ENCODE results near the gene VIPR1. TPM values are rescaled to one million over a fixed set of nuclear protein-coding genes. Genes with fewer than 3 reads are reported as not detected.

VIPR1 gene
- total and polyA plus RNA-seq, 4 donors = 2.3 to 41.8 (median 14.6) TPM

DNA sequence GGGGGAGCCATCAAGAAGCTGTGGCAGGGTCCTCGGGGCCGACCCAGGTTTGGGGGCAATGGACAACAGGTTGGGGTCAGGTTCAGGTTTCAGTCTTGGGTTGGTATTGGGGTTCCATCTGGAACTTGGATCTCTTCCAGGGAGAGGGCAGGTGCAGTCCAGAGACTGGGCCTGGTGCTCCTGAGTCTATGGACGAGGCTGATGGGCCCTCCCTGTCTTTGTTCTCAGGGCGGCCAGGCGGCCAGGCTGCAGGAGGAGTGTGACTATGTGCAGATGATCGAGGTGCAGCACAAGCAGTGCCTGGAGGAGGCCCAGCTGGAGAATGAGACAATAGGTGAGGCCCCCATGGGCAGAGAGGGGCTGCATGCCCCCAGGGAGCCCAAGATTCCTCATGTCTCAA, 11.1 kb downstream of the VIPR1 start:
- Histone ChIP-seq H3K27me3 (ENCODE audit: control insufficient read depth in 4 of 4, insufficient read depth in 4 of 4, low read length in 3 of 4) (no peaks in the 10 kb centered on the region), H3K27ac (ENCODE audit: low read depth in 1 of 2, low read length in 2 of 2) (no peak overlapping the region), H3K4me1 (ENCODE audit: control insufficient read depth in 4 of 4, insufficient read depth in 4 of 4, low read length in 3 of 4) (peaks cover 0 to 17% (median 8%) of the 10 kb centered on the region in 4 donors), H3K4me3 (ENCODE audit: low read depth in 1 of 3, low read length in 3 of 3) (no peak overlapping the region), H3K9me3 (ENCODE audit: control insufficient read depth in 4 of 4, low read length in 3 of 4) (no peaks in the 10 kb centered on the region), H3K36me3 (ENCODE audit: control insufficient read depth in 4 of 4, insufficient read depth in 3 of 4, low read depth in 1 of 4, low read length in 3 of 4) (no peaks in the 10 kb centered on the region), H3K9ac (ENCODE audit: low read depth in 1 of 2, low read length in 2 of 2) (no peak overlapping the region)
- no peak for DNase-seq (ENCODE audit: low spot score)
- TF ChIP-seq TAF1 (conservative IDR thresholded peaks at IDR 0.05) (no peak), HNF4A (conservative IDR thresholded peaks at IDR 0.05) (no peak), HNF4G (IDR thresholded peaks at IDR 0.05) (no peak), NR2F2 (IDR thresholded peaks at IDR 0.05) (no peak)
- TF ChIP-seq, protein P1, sequence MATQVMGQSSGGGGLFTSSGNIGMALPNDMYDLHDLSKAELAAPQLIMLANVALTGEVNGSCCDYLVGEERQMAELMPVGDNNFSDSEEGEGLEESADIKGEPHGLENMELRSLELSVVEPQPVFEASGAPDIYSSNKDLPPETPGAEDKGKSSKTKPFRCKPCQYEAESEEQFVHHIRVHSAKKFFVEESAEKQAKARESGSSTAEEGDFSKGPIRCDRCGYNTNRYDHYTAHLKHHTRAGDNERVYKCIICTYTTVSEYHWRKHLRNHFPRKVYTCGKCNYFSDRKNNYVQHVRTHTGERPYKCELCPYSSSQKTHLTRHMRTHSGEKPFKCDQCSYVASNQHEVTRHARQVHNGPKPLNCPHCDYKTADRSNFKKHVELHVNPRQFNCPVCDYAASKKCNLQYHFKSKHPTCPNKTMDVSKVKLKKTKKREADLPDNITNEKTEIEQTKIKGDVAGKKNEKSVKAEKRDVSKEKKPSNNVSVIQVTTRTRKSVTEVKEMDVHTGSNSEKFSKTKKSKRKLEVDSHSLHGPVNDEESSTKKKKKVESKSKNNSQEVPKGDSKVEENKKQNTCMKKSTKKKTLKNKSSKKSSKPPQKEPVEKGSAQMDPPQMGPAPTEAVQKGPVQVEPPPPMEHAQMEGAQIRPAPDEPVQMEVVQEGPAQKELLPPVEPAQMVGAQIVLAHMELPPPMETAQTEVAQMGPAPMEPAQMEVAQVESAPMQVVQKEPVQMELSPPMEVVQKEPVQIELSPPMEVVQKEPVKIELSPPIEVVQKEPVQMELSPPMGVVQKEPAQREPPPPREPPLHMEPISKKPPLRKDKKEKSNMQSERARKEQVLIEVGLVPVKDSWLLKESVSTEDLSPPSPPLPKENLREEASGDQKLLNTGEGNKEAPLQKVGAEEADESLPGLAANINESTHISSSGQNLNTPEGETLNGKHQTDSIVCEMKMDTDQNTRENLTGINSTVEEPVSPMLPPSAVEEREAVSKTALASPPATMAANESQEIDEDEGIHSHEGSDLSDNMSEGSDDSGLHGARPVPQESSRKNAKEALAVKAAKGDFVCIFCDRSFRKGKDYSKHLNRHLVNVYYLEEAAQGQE (IDR thresholded peaks at IDR 0.05) = no peak
- TF ChIP-seq, protein P2, sequence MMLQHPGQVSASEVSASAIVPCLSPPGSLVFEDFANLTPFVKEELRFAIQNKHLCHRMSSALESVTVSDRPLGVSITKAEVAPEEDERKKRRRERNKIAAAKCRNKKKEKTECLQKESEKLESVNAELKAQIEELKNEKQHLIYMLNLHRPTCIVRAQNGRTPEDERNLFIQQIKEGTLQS (IDR thresholded peaks at IDR 0.05) = no peak
- TF ChIP-seq, protein P3, sequence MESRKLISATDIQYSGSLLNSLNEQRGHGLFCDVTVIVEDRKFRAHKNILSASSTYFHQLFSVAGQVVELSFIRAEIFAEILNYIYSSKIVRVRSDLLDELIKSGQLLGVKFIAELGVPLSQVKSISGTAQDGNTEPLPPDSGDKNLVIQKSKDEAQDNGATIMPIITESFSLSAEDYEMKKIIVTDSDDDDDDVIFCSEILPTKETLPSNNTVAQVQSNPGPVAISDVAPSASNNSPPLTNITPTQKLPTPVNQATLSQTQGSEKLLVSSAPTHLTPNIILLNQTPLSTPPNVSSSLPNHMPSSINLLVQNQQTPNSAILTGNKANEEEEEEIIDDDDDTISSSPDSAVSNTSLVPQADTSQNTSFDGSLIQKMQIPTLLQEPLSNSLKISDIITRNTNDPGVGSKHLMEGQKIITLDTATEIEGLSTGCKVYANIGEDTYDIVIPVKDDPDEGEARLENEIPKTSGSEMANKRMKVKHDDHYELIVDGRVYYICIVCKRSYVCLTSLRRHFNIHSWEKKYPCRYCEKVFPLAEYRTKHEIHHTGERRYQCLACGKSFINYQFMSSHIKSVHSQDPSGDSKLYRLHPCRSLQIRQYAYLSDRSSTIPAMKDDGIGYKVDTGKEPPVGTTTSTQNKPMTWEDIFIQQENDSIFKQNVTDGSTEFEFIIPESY (IDR thresholded peaks at IDR 0.05) = no peak
- TF ChIP-seq, protein P4, sequence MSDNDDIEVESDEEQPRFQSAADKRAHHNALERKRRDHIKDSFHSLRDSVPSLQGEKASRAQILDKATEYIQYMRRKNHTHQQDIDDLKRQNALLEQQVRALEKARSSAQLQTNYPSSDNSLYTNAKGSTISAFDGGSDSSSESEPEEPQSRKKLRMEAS (IDR thresholded peaks at IDR 0.05) = no peak
- 91% methylated on average over 6 of the region's 6 CpGs for WGBS

DNA sequence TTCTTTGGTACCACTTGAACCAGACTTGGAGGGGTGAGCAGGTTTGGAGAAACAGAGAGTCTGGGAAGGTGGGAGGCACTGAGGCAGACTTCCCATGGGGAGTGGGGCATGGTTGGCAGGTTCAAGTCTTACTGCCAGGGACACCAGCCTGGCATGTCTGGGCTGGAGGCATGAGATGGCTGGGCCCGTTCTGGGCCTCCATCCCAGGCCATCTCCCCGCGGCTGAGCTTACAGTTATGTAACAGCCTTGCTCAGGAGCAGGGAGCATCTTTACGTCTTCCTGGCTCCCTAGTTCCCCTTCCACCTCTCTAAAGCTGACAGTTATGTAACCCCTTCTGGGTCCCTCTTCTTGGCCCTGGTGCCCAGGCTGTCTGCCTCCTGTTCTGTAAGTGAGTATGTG, 12.4 kb downstream of the VIPR1 start:
- Histone ChIP-seq H3K4me3 (ENCODE audit: low read depth in 1 of 3, low read length in 3 of 3) (no peak overlapping the region), H3K9me3 (ENCODE audit: control insufficient read depth in 4 of 4, low read length in 3 of 4) (no peaks in the 10 kb centered on the region), H3K36me3 (ENCODE audit: control insufficient read depth in 4 of 4, insufficient read depth in 3 of 4, low read depth in 1 of 4, low read length in 3 of 4) (no peaks in the 10 kb centered on the region), H3K27me3 (ENCODE audit: control insufficient read depth in 4 of 4, insufficient read depth in 4 of 4, low read length in 3 of 4) (no peaks in the 10 kb centered on the region), H3K9ac (ENCODE audit: low read depth in 1 of 2, low read length in 2 of 2) (no peak overlapping the region), H3K4me1 (ENCODE audit: control insufficient read depth in 4 of 4, insufficient read depth in 4 of 4, low read length in 3 of 4) (peaks cover 0 to 17% (median 8%) of the 10 kb centered on the region in 4 donors), H3K27ac (ENCODE audit: low read depth in 1 of 2, low read length in 2 of 2) (peak overlapping the region; percentile 15 to 49)
- 80% methylated on average over 4 of the region's 4 CpGs for WGBS
- DNase-seq (ENCODE audit: low spot score) = no peak
- no peak for TF ChIP-seq YY1 (IDR thresholded peaks at IDR 0.05)
- TF ChIP-seq, protein P2 (IDR thresholded peaks at IDR 0.05) = no peak
- TF ChIP-seq, protein P4 (IDR thresholded peaks at IDR 0.05) = no peak
- no peak for TF ChIP-seq EGR1 (IDR thresholded peaks at IDR 0.05; ENCODE audit: low read depth in 2 of 2)
- TF ChIP-seq HNF4A (conservative IDR thresholded peaks at IDR 0.05) = no peak
- no peak for TF ChIP-seq TAF1 (conservative IDR thresholded peaks at IDR 0.05)
- TF ChIP-seq RXRA (IDR thresholded peaks at IDR 0.05) = no peak
- no peak for TF ChIP-seq FOXA2 (IDR thresholded peaks at IDR 0.05)
- TF ChIP-seq JUND (IDR thresholded peaks at IDR 0.05) = no peak
- no peak for TF ChIP-seq FOXA1 (IDR thresholded peaks at IDR 0.05)
- no peak for TF ChIP-seq HNF4G (IDR thresholded peaks at IDR 0.05)
- TF ChIP-seq, protein P5, sequence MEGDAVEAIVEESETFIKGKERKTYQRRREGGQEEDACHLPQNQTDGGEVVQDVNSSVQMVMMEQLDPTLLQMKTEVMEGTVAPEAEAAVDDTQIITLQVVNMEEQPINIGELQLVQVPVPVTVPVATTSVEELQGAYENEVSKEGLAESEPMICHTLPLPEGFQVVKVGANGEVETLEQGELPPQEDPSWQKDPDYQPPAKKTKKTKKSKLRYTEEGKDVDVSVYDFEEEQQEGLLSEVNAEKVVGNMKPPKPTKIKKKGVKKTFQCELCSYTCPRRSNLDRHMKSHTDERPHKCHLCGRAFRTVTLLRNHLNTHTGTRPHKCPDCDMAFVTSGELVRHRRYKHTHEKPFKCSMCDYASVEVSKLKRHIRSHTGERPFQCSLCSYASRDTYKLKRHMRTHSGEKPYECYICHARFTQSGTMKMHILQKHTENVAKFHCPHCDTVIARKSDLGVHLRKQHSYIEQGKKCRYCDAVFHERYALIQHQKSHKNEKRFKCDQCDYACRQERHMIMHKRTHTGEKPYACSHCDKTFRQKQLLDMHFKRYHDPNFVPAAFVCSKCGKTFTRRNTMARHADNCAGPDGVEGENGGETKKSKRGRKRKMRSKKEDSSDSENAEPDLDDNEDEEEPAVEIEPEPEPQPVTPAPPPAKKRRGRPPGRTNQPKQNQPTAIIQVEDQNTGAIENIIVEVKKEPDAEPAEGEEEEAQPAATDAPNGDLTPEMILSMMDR (IDR thresholded peaks at IDR 0.05; ENCODE audit: low read depth, low read length, missing input control) = no peak
- no peak for TF ChIP-seq GABPA (IDR thresholded peaks at IDR 0.05 in 1 of 2, conservative IDR thresholded peaks at IDR 0.05 in 1 of 2)
- TF ChIP-seq, protein P1 (IDR thresholded peaks at IDR 0.05) = no peak
